PC-3 (cell line): ENCODE measurements around the gene CCSER2. TPM values are rescaled to one million over a fixed set of nuclear protein-coding genes. Genes with fewer than 3 reads are reported as not detected.

Experiments used
- ATAC-seq: fragments of 200-7000 bp; cut with Tn5 transposase; 2 replicates; pipeline ENCODE4 v1.9.1; 2020; ENCODE audit warnings: mild to moderate bottlenecking, moderate library complexity
- BruUV-seq: library from RNA; stranded (reverse); fragments of 400-500 nt; replicated peaks from 2 replicates; lab custom pipeline; 2021; lab: Mats Ljungman, UMichigan
- CTCF ChIA-PET: fragments of 300-600 bp; sonication (Branson Sonifier 250); formaldehyde crosslinking; loops from one replicate; lab custom pipeline; 2022; ENCODE audit warnings: antibody characterized with exemption; lab: Charles Lee
- POLR2A ChIA-PET: fragments of 300-600 bp; sonication (Branson Sonifier 250); formaldehyde crosslinking; loops from one replicate; lab custom pipeline; 2022; ENCODE audit warnings: antibody characterized with exemption; ENCODE audit not compliant: unreplicated experiment; lab: Charles Lee
- DNase-seq: peaks from one replicate; pipeline ENCODE4 v3.0.0-alpha.2; 2015
- H2AFZ ChIP-seq: fragments of 300-600 bp; sonication (generic); 2 replicates; pipeline ENCODE4 v1.6.0; 2016; ENCODE audit warnings: antibody characterized with exemption, low read length
- H3F3A ChIP-seq: fragments of 300-600 bp; sonication (generic); one replicate; pipeline ENCODE4 v1.6.0; 2017; ENCODE audit warnings: antibody characterized with exemption, low read length, control low read depth, mild to moderate bottlenecking; ENCODE audit not compliant: unreplicated experiment
- H3K27ac ChIP-seq: fragments of 300-600 bp; sonication (generic); 2 replicates; pipeline ENCODE4 v1.5.1; 2016; ENCODE audit warnings: mild to moderate bottlenecking, low read length
- H3K27me3 ChIP-seq: fragments of 300-600 bp; sonication (generic); 2 replicates; pipeline ENCODE4 v1.6.1; 2016; ENCODE audit warnings: low read length, mixed read lengths
- H3K36me3 ChIP-seq: fragments of 300-600 bp; sonication (generic); 2 replicates; pipeline ENCODE4 v1.6.1; 2016; ENCODE audit warnings: low read depth, mixed run types, low read length, mixed read lengths
- H3K4me1 ChIP-seq: fragments of 300-600 bp; sonication (generic); 2 replicates; pipeline ENCODE4 v1.5.1; 2016; ENCODE audit warnings: low read length; ENCODE audit not compliant: insufficient read depth
- H3K4me2 ChIP-seq: fragments of 300-600 bp; sonication (generic); 2 replicates; pipeline ENCODE4 v1.6.0; 2016; ENCODE audit warnings: low read length
- H3K4me3 ChIP-seq: fragments of 300-600 bp; sonication (generic); 2 replicates; pipeline ENCODE4 v1.5.1; 2016; ENCODE audit warnings: mild to moderate bottlenecking, low read length, mixed read lengths
- H3K79me2 ChIP-seq: fragments of 300-600 bp; sonication (generic); 2 replicates; pipeline ENCODE4 v1.6.1; 2017; ENCODE audit warnings: low read length, mixed read lengths
- H3K9ac ChIP-seq: fragments of 300-600 bp; sonication (generic); 2 replicates; pipeline ENCODE4 v1.6.0; 2016; ENCODE audit warnings: mild to moderate bottlenecking, low read length
- H3K9me2 ChIP-seq: fragments of 300-600 bp; sonication (generic); replicated peaks from 2 replicates; pipeline ENCODE4 v1.6.1; 2016; ENCODE audit warnings: mixed run types, low read length, mixed read lengths
- H3K9me3 ChIP-seq: fragments of 300-600 bp; sonication (generic); 2 replicates; pipeline ENCODE4 v1.6.1; 2016; ENCODE audit warnings: low read length, mixed read lengths
- H4K20me1 ChIP-seq: fragments of 300-600 bp; sonication (generic); 2 replicates; pipeline ENCODE4 v1.6.1; 2016; ENCODE audit warnings: low read length, mixed read lengths
- CTCF ChIP-seq: fragments of 300-600 bp; sonication (generic); conservative IDR thresholded peaks from 2 replicates; pipeline ENCODE4 v1.5.1; 2017; ENCODE audit warnings: antibody characterized with exemption, low read depth, mild to moderate bottlenecking, low read length
- EZH2 ChIP-seq: fragments of 300-600 bp; sonication (generic); IDR thresholded peaks from one replicate; pipeline ENCODE4 v1.6.1; 2017; ENCODE audit warnings: antibody characterized with exemption, mild to moderate bottlenecking, low read length; ENCODE audit not compliant: unreplicated experiment
- EZH2phosphoT487 ChIP-seq: fragments of 300-600 bp; sonication (generic); IDR thresholded peaks from 2 replicates; pipeline ENCODE4 v1.6.1; 2018; ENCODE audit warnings: mild to moderate bottlenecking, antibody characterized with exemption, low read length, borderline replicate concordance
- intact Hi-C: fragments of 100-400 bp; cut with micrococcal nuclease; formaldehyde crosslinking; loops from 2 replicates; pipeline ENCODE4 v1.9.0; 2023
- total RNA-seq: library from RNA; depleted of rRNA; stranded (reverse); fragments of >200 nt; gene quantifications from 2 replicates; pipeline ENCODE4 v1.2.3, GENCODE V29; 2014

CCSER2 gene
- total RNA-seq, 1 experiment from 2014 or later, result 10.2 TPM

- no peak overlapping the region for H3K27ac ChIP-seq
Observed at GRCh38 chr10:84478151-84478550, 149.8 kb downstream of the CCSER2 start.

GRCh38 chr10:84478679-84479078 is 150.3 kb downstream of the CCSER2 start:
- ChIA-PET CTCF (no interaction called here), POLR2A (no interaction called here)
- H3K4me3 ChIP-seq, result no peak overlapping the region
- no peak overlapping the region for H2AFZ ChIP-seq
- H4K20me1 ChIP-seq, result no peaks in the 10 kb centered on the region
- intact Hi-C loops, result no loop called here
- H3F3A ChIP-seq, result no peaks in the 10 kb centered on the region
- no peak overlapping the region for H3K9ac ChIP-seq
- DNase-seq (no peak), ATAC-seq (no peak)
- no peaks in the 10 kb centered on the region for H3K79me2 ChIP-seq
- TF ChIP-seq EZH2phosphoT487, result no peak
- no peak for TF ChIP-seq CTCF
- no peak for TF ChIP-seq EZH2
- no peaks in the 10 kb centered on the region for H3K9me2 ChIP-seq
- H3K27me3 ChIP-seq, result no peaks in the 10 kb centered on the region
- H3K4me2 ChIP-seq, result no peak overlapping the region
- no peak overlapping the region for H3K27ac ChIP-seq
- BruUV-seq, result no TSS peak
- H3K4me1 ChIP-seq, result no peaks in the 10 kb centered on the region
- no peaks in the 10 kb centered on the region for H3K36me3 ChIP-seq
- no peaks in the 10 kb centered on the region for H3K9me3 ChIP-seq

More at GRCh38 chr10:84478151-84478550, 149.8 kb downstream of the CCSER2 start:
- POLR2A ChIA-PET, result interaction anchor here (0.7 kb wide), 1 partner anchor 1104 kb away, joined by 4 read pairs; no protein-coding TSS in a partner anchor
- Histone ChIP-seq H4K20me1 (no peaks in the 10 kb centered on the region), H3K4me1 (no peaks in the 10 kb centered on the region), H3K9me3 (no peaks in the 10 kb centered on the region), H3K79me2 (no peaks in the 10 kb centered on the region), H3K4me3 (no peak overlapping the region), H3K36me3 (no peaks in the 10 kb centered on the region), H2AFZ (no peak overlapping the region), H3K9me2 (no peaks in the 10 kb centered on the region), H3K9ac (no peak overlapping the region), H3K27me3 (no peaks in the 10 kb centered on the region), H3K4me2 (no peak overlapping the region), H3F3A (no peaks in the 10 kb centered on the region)
- TF ChIP-seq CTCF (no peak), EZH2phosphoT487 (no peak)
- DNase-seq, result no peak
- intact Hi-C loops, result no loop called here
- BruUV-seq, result no TSS peak
- CTCF ChIA-PET, result no interaction called here
- ATAC-seq, result no peak

- POLR2A ChIA-PET, result no interaction called here
- Histone ChIP-seq H3K79me2 (no peaks in the 10 kb centered on the region), H3K27me3 (no peaks in the 10 kb centered on the region), H3K9me2 (no peaks in the 10 kb centered on the region), H3F3A (no peaks in the 10 kb centered on the region), H3K4me2 (no peak overlapping the region), H3K9ac (no peak overlapping the region), H3K4me1 (no peaks in the 10 kb centered on the region), H3K27ac (no peak overlapping the region), H3K9me3 (no peaks in the 10 kb centered on the region), H3K36me3 (no peaks in the 10 kb centered on the region), H4K20me1 (no peaks in the 10 kb centered on the region), H3K4me3 (no peak overlapping the region), H2AFZ (no peak overlapping the region)
- no peak for TF ChIP-seq CTCF
- no peak for TF ChIP-seq EZH2
- TF ChIP-seq EZH2phosphoT487, result no peak
- DNase-seq (no peak), ATAC-seq (no peak)
- intact Hi-C loops, result no loop called here
- CTCF ChIA-PET, result no interaction called here
- BruUV-seq, result no TSS peak
Observed at GRCh38 chr10:84484541-84484940, 156.2 kb downstream of the CCSER2 start.
